Trophoblast cell (in vitro differentiated cells and primary cell): ENCODE data around the gene REC8.

Source experiments
- DNase-seq, 2 donors: peaks; one replicate each; pipeline ENCODE4 v3.0.0-alpha.2; 2016
- H2AFZ ChIP-seq: 2 replicates; pipeline ENCODE4 v1.6.1; 2013; ENCODE audit warnings: low read length, moderate library complexity, mild to moderate bottlenecking; ENCODE audit not compliant: insufficient read depth, poor library complexity
- H2AK5ac ChIP-seq: 2 replicates; pipeline ENCODE4 v1.6.1; 2013; ENCODE audit warnings: mild to moderate bottlenecking, low read length
- H2BK120ac ChIP-seq: 2 replicates; pipeline ENCODE4 v1.6.1; 2013; ENCODE audit warnings: low read length, mild to moderate bottlenecking, moderate library complexity; ENCODE audit not compliant: insufficient read depth, poor library complexity
- H2BK12ac ChIP-seq: 2 replicates; pipeline ENCODE4 v1.6.1; 2013; ENCODE audit warnings: mild to moderate bottlenecking, low read length, moderate library complexity
- H2BK5ac ChIP-seq: 2 replicates; pipeline ENCODE4 v1.6.1; 2013; ENCODE audit warnings: low read length, low read depth, moderate library complexity, mild to moderate bottlenecking; ENCODE audit not compliant: poor library complexity
- H3K14ac ChIP-seq: 2 replicates; pipeline ENCODE4 v1.6.1; 2013; ENCODE audit warnings: mild to moderate bottlenecking, low read length
- H3K18ac ChIP-seq: 2 replicates; pipeline ENCODE4 v1.6.1; 2013; ENCODE audit warnings: mild to moderate bottlenecking, low read length
- H3K23ac ChIP-seq: 2 replicates; pipeline ENCODE4 v1.6.1; 2013; ENCODE audit warnings: low read length
- H3K27ac ChIP-seq: 2 replicates; pipeline ENCODE4 v1.5.1; 2013; ENCODE audit warnings: low read depth, mild to moderate bottlenecking, inconsistent platforms, low read length, moderate library complexity
- H3K27me3 ChIP-seq: 2 replicates; pipeline ENCODE4 v1.6.1; 2013; ENCODE audit warnings: inconsistent platforms, mild to moderate bottlenecking, low read length, moderate library complexity; ENCODE audit not compliant: insufficient read depth
- H3K36me3 ChIP-seq, 2 experiments: 1 replicate in 1 of 2; 2 replicates in 1 of 2; pipeline ENCODE4 v1.6.1; 2013; ENCODE audit warnings: low read length in 2 of 2, mild to moderate bottlenecking in 2 of 2, moderate library complexity in 1 of 2; ENCODE audit not compliant: insufficient read depth in 2 of 2, control insufficient read depth in 1 of 2
- H3K4ac ChIP-seq: 2 replicates; pipeline ENCODE4 v1.6.1; 2013; ENCODE audit warnings: low read depth, mild to moderate bottlenecking, low read length, moderate library complexity
- H3K4me1 ChIP-seq, 2 experiments: 1 replicate in 1 of 2; 2 replicates in 1 of 2; pipeline ENCODE4 v1.6.1; 2013; ENCODE audit warnings: low read length in 2 of 2, mild to moderate bottlenecking in 2 of 2, moderate library complexity in 1 of 2; ENCODE audit not compliant: insufficient read depth in 2 of 2, control insufficient read depth in 1 of 2
- H3K4me2 ChIP-seq: 2 replicates; pipeline ENCODE4 v1.6.1; 2013; ENCODE audit warnings: inconsistent platforms, mild to moderate bottlenecking, low read length, moderate library complexity
- H3K4me3 ChIP-seq: 2 replicates; pipeline ENCODE4 v1.5.1; 2013; ENCODE audit warnings: mild to moderate bottlenecking, low read depth, low read length, inconsistent platforms
- H3K79me1 ChIP-seq: one replicate; pipeline ENCODE4 v1.6.1; 2013; ENCODE audit warnings: low read length
- H3K79me2 ChIP-seq: 2 replicates; pipeline ENCODE4 v1.6.1; 2013; ENCODE audit warnings: low read length, mild to moderate bottlenecking; ENCODE audit not compliant: control insufficient read depth, insufficient read depth, poor library complexity
- H3K9ac ChIP-seq: 2 replicates; pipeline ENCODE4 v1.6.1; 2013; ENCODE audit warnings: mild to moderate bottlenecking, low read length
- H3K9me3 ChIP-seq: 2 replicates; pipeline ENCODE4 v1.6.1; 2013; ENCODE audit warnings: low read depth, mild to moderate bottlenecking, control low read depth, inconsistent platforms, low read length; ENCODE audit not compliant: insufficient read depth
- H4K12ac ChIP-seq: 2 replicates; pipeline ENCODE4 v1.6.1; 2013; ENCODE audit warnings: low read depth, mild to moderate bottlenecking, low read length, moderate library complexity
- H4K8ac ChIP-seq: 2 replicates; pipeline ENCODE4 v1.6.1; 2013; ENCODE audit warnings: low read depth, mild to moderate bottlenecking, low read length, moderate library complexity
- H4K91ac ChIP-seq: one replicate; pipeline ENCODE4 v1.6.1; 2013; ENCODE audit warnings: low read depth, mild to moderate bottlenecking, low read length, moderate library complexity
- WGBS: extraction: QIAGEN DNeasy Blood & Tissue Kit; methylation state at CpG from one replicate; pipeline ENCODE4 v1.1.7; 2013; ENCODE audit warnings: missing lambda C conversion rate; ENCODE audit not compliant: insufficient read length, insufficient coverage; ENCODE audit errors: extremely low coverage; 5-methylcytosine and 5-hydroxymethylcytosine counted together

Gene REC8

GRCh38 chr14:24188251-24189058, 16.6 kb downstream of the REC8 start, which contains the start of gene IPO4:
IPO4 (minus strand) TSS chr14:24188816; CDS start chr14:24188787, 29 bp downstream.
- H3K23ac ChIP-seq = no peak within 1 kb of the TSS
- H4K8ac ChIP-seq = peak within 1 kb of the TSS; percentile 82
- peak within 1 kb of the TSS; percentile 12 for H3K27ac ChIP-seq
- H2BK5ac ChIP-seq = peak within 1 kb of the TSS; percentile 11
- H3K9me3 ChIP-seq = peaks cover 1% of the 10 kb centered on the region
- peak within 1 kb of the TSS; percentile 67 for H3K9ac ChIP-seq
- no peaks in the 10 kb centered on the region for H3K27me3 ChIP-seq
- peak within 1 kb of the TSS; percentile 64 for H3K4me2 ChIP-seq
- DNase-seq = peak; percentile 96 to 98
- peak within 1 kb of the TSS; percentile 69 for H3K18ac ChIP-seq
- H3K79me1 ChIP-seq = peaks cover 4% of the 10 kb centered on the region
- H3K4ac ChIP-seq = peak within 1 kb of the TSS; percentile 35
- peak within 1 kb of the TSS; percentile 78 for H3K4me3 ChIP-seq
- H2BK12ac ChIP-seq = no peak within 1 kb of the TSS
- H3K36me3 ChIP-seq = peaks cover 45 to 62% of the 10 kb centered on the region in 2 experiments
- H2AFZ ChIP-seq = peak within 1 kb of the TSS; percentile 82
- H3K14ac ChIP-seq = peak within 1 kb of the TSS; percentile 62
- peaks cover 4% of the 10 kb centered on the region for H3K79me2 ChIP-seq
- peak within 1 kb of the TSS; percentile 45 for H2BK120ac ChIP-seq
- H4K91ac ChIP-seq = peak within 1 kb of the TSS; percentile 58
- WGBS = no CpG with 5 or more reads among the region's 65 CpGs
- peak within 1 kb of the TSS; percentile 43 for H4K12ac ChIP-seq
- peaks cover 2 to 3% of the 10 kb centered on the region in 2 experiments for H3K4me1 ChIP-seq
- H2AK5ac ChIP-seq = peak within 1 kb of the TSS; percentile 86

GRCh38 chr14:24189059-24189375, 17.1 kb downstream of the REC8 start:
- H4K91ac ChIP-seq = no peak overlapping the region
- H3K18ac ChIP-seq = no peak overlapping the region
- no peak overlapping the region for H3K4me2 ChIP-seq
- no peak overlapping the region for H3K14ac ChIP-seq
- H4K12ac ChIP-seq = no peak overlapping the region
- H3K9me3 ChIP-seq = peaks cover 1% of the 10 kb centered on the region
- peaks cover 2 to 3% of the 10 kb centered on the region in 2 experiments for H3K4me1 ChIP-seq
- no peak overlapping the region for H2AK5ac ChIP-seq
- H2BK12ac ChIP-seq = no peak overlapping the region
- no CpG with 5 or more reads among the region's 3 CpGs for WGBS
- no peak overlapping the region for H2BK120ac ChIP-seq
- no peak overlapping the region for H3K23ac ChIP-seq
- peaks cover 4% of the 10 kb centered on the region for H3K79me1 ChIP-seq
- no peak overlapping the region for H3K27ac ChIP-seq
- H3K4ac ChIP-seq = no peak overlapping the region
- H3K9ac ChIP-seq = no peak overlapping the region
- H3K36me3 ChIP-seq = peaks cover 42 to 59% of the 10 kb centered on the region in 2 experiments
- peak overlapping the region; percentile 41 for H4K8ac ChIP-seq
- H3K79me2 ChIP-seq = peaks cover 4% of the 10 kb centered on the region
- H2BK5ac ChIP-seq = no peak overlapping the region
- no peak for DNase-seq
- H2AFZ ChIP-seq = no peak overlapping the region
- no peaks in the 10 kb centered on the region for H3K27me3 ChIP-seq
- H3K4me3 ChIP-seq = no peak overlapping the region

- Histone ChIP-seq H2AK5ac (no peak overlapping the region), H3K23ac (no peak overlapping the region), H3K4me3 (no peak overlapping the region), H2BK5ac (no peak overlapping the region), H2BK120ac (no peak overlapping the region), H4K91ac (no peak overlapping the region), H4K8ac (peak overlapping the region; percentile 33), H3K4me2 (no peak overlapping the region), H3K14ac (no peak overlapping the region), H3K9ac (no peak overlapping the region), H3K27me3 (no peaks in the 10 kb centered on the region), H3K79me1 (peaks cover 4% of the 10 kb centered on the region), H3K27ac (no peak overlapping the region), H3K4ac (no peak overlapping the region), H3K9me3 (peaks cover 1% of the 10 kb centered on the region), H3K4me1 (peaks cover 3 to 4% of the 10 kb centered on the region in 2 experiments), H4K12ac (peak overlapping the region; percentile 43), H3K18ac (no peak overlapping the region), H3K36me3 (peaks cover 37 to 55% of the 10 kb centered on the region in 2 experiments), H2AFZ (no peak overlapping the region), H3K79me2 (peaks cover 4% of the 10 kb centered on the region), H2BK12ac (no peak overlapping the region)
- DNase-seq = no peak
- WGBS = no CpG with 5 or more reads among the region's 9 CpGs
Observed at GRCh38 chr14:24189460-24189859, 17.6 kb downstream of the REC8 start.

- Histone ChIP-seq H3K14ac (no peak overlapping the region), H3K18ac (no peak overlapping the region), H2BK12ac (no peak overlapping the region), H3K9ac (no peak overlapping the region), H3K36me3 (peaks cover 28 to 45% of the 10 kb centered on the region in 2 experiments), H3K9me3 (peaks cover 1% of the 10 kb centered on the region), H3K79me1 (peaks cover 9% of the 10 kb centered on the region), H3K27ac (no peak overlapping the region), H3K23ac (no peak overlapping the region), H3K27me3 (no peaks in the 10 kb centered on the region), H3K4ac (no peak overlapping the region), H2BK5ac (no peak overlapping the region), H3K4me2 (no peak overlapping the region), H2BK120ac (no peak overlapping the region), H3K79me2 (peaks cover 10% of the 10 kb centered on the region), H4K8ac (no peak overlapping the region), H2AFZ (no peak overlapping the region), H2AK5ac (no peak overlapping the region), H3K4me1 (peaks cover 8 to 10% of the 10 kb centered on the region in 2 experiments), H4K12ac (no peak overlapping the region), H4K91ac (no peak overlapping the region), H3K4me3 (peak overlapping the region; percentile 53)
- DNase-seq = no peak
- WGBS = no CpG with 5 or more reads among the region's 10 CpGs
Observed at GRCh38 chr14:24190416-24190815, 18.5 kb downstream of the REC8 start.
